Thyroid gland (tissue), 4 donors: Measurements from ENCODE around the gene FRMD4A.

ENCODE experiments used
- POLR2A ChIP-seq, 2 donors: fragments of 450-650 bp; IDR thresholded peaks; one replicate each; pipeline ENCODE4 v1.6.1; 2017; ENCODE audit warnings: antibody characterized with exemption in 2 of 2, mild to moderate bottlenecking in 2 of 2, moderate library complexity in 1 of 2
- TF ChIP-seq, protein P1 (sequence below), 6 experiments: fragments of 200-600 bp in 3 of 6; fragments of 450-650 bp in 3 of 6; sonication (generic) in 3 of 6; IDR thresholded peaks; one replicate each; pipeline ENCODE4 v1.5.1; 2016 to 2019; ENCODE audit warnings: antibody characterized with exemption in 6 of 6, mild to moderate bottlenecking in 2 of 6, inconsistent platforms in 1 of 6, moderate library complexity in 1 of 6

DNA sequence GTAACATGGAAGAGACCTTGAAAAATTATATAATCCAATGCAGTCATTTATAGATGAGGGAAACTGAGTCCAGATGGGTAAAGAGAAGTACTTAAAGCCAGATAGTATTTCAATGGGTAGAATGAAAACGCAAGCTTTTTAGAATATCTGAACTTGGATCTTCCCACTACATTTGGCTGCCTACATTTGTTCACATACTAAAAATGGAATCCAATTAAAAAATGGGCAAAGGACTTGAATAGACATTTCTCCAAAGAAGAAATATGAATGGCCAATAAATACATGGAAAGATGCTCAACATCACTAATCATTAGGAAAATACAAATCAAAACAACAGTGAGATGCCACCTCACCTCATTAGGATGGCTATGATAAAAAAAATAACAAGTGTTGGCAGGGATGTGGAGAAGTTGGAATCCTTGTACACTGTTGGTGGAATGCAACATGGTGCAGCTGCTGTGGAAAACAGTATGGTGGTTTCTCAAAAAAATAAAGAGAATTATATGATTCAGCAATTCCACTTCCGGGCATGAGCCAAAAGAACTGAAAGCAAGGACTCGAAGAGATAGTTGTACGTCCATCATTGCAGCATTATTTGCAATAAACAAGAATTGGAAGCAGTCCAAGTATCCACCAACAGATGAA, 188.0 kb downstream of the FRMD4A start:
- TF ChIP-seq, protein P1, sequence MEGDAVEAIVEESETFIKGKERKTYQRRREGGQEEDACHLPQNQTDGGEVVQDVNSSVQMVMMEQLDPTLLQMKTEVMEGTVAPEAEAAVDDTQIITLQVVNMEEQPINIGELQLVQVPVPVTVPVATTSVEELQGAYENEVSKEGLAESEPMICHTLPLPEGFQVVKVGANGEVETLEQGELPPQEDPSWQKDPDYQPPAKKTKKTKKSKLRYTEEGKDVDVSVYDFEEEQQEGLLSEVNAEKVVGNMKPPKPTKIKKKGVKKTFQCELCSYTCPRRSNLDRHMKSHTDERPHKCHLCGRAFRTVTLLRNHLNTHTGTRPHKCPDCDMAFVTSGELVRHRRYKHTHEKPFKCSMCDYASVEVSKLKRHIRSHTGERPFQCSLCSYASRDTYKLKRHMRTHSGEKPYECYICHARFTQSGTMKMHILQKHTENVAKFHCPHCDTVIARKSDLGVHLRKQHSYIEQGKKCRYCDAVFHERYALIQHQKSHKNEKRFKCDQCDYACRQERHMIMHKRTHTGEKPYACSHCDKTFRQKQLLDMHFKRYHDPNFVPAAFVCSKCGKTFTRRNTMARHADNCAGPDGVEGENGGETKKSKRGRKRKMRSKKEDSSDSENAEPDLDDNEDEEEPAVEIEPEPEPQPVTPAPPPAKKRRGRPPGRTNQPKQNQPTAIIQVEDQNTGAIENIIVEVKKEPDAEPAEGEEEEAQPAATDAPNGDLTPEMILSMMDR (IDR thresholded peaks at IDR 0.05): no peak
- TF ChIP-seq POLR2A (IDR thresholded peaks at IDR 0.05): no peak
